Kidney (tissue), 14 donors: ENCODE data around the gene ARID1B. TPM values are rescaled to one million over a fixed set of nuclear protein-coding genes. Genes with fewer than 3 reads are reported as not detected.

Experiments used
- DNase-seq, 5 donors: peaks; one replicate each; pipeline ENCODE4 v3.0.0-alpha.2; 2013 to 2020
- FAIRE-seq: peaks from 2 replicates; lab custom pipeline; 2012; peaks lifted over from hg19 to GRCh38; lab: Jason Lieb, UNC
- H3K27ac ChIP-seq, 2 donors: one replicate each; pipeline ENCODE4 v1.7.0; 2013; ENCODE audit warnings: low read depth in 2 of 2, low read length in 2 of 2, inconsistent platforms in 1 of 2
- H3K27me3 ChIP-seq: one replicate; pipeline ENCODE4 v1.7.1; 2013; ENCODE audit warnings: low read length, inconsistent platforms; ENCODE audit not compliant: control insufficient read depth, insufficient read depth
- H3K36me3 ChIP-seq, 3 donors: one replicate each; pipeline versions ENCODE4 v1.7.0 to v1.7.1; 2013; ENCODE audit warnings: low read length in 3 of 3, control low read depth in 1 of 3, inconsistent platforms in 1 of 3; ENCODE audit not compliant: insufficient read depth in 3 of 3, control insufficient read depth in 2 of 3
- H3K4me1 ChIP-seq, 3 donors: one replicate each; pipeline versions ENCODE4 v1.7.0 to v1.7.1; 2013; ENCODE audit warnings: low read length in 3 of 3, inconsistent platforms in 1 of 3, low read depth in 1 of 3; ENCODE audit not compliant: control insufficient read depth in 2 of 3, insufficient read depth in 2 of 3
- H3K4me3 ChIP-seq, 3 donors: one replicate each; pipeline versions ENCODE4 v1.7.0 to v1.8.1; 2013; ENCODE audit warnings: low read length in 3 of 3, control low read depth in 1 of 3, inconsistent platforms in 1 of 3
- H3K9ac ChIP-seq, 3 donors: one replicate each; pipeline versions ENCODE4 v1.7.0 to v1.7.1; 2013; ENCODE audit warnings: low read length in 3 of 3, control low read depth in 1 of 3, inconsistent platforms in 1 of 3
- H3K9me3 ChIP-seq, 3 donors: one replicate each; pipeline versions ENCODE4 v1.7.0 to v1.7.1; 2013; ENCODE audit warnings: low read length in 3 of 3, control low read depth in 1 of 3, inconsistent platforms in 1 of 3; ENCODE audit not compliant: control insufficient read depth in 2 of 3, insufficient read depth in 1 of 3
- CTCF ChIP-seq: IDR thresholded peaks from 3 replicates; pipeline ENCODE4 v1.5.1; 2012; ENCODE audit warnings: mild to moderate bottlenecking, moderate library complexity, borderline replicate concordance; ENCODE audit not compliant: insufficient read depth; ENCODE audit errors: extremely low read depth
- intact Hi-C: fragments of 100-400 bp; cut with DNase I; formaldehyde crosslinking; loops from one replicate; pipeline ENCODE4 v1.11.1; 2022
- polyA plus RNA-seq: library from polyadenylated mRNA; stranded (reverse); fragments of 350-450 nt; fragmentation: Illumina TruSeq; extraction: RNeasy Lipid Tissue Mini Kit (QIAGEN cat#74804); gene quantifications from one replicate; pipeline ENCODE4 v1.2.3, GENCODE V29; 2014; ENCODE audit warnings: low read depth, low replicate concordance; ENCODE audit not compliant: insufficient read depth
- total RNA-seq: library from RNA; stranded (reverse); fragmentation: NEBNext Ultra II Directional; extraction: Animal tissue kit (Norgen Biotek cat#: 25700); gene quantifications from one replicate; pipeline ENCODE4 v1.2.1, GENCODE V29; 2021
- donor health status: control.
- donor health status: control.
- donor health status: control.
- donor health status: control.
- donor health status: control.
- donor health status: DM: yes; HTN: yes; CAD: no.
- donor health status: Normal renal cell carcinoma (clear cell type).

Gene ARID1B
- total and polyA plus RNA-seq, 2 donors from 2014 or later, result 16.4 to 110 TPM

- intact Hi-C loops, result no loop called here
Observed at GRCh38 chr6:157218371-157219198, 441.4 kb downstream of the ARID1B start.

GRCh38 chr6:157219201-157220200, 442.3 kb downstream of the ARID1B start:
- no peak overlapping the region for H3K9ac ChIP-seq
- H3K9me3 ChIP-seq, result no peaks in the 10 kb centered on the region
- no peaks in the 10 kb centered on the region for H3K36me3 ChIP-seq
- DNase-seq, result peak in 2 of 5 donors; percentile 13 to 53
- H3K27me3 ChIP-seq, result no peaks in the 10 kb centered on the region
- H3K4me1 ChIP-seq, result peaks cover 0 to 5% (median 0%) of the 10 kb centered on the region in 3 donors
- no peak for TF ChIP-seq CTCF
- no peak overlapping the region for H3K4me3 ChIP-seq
- intact Hi-C loops, result loop anchor here (10.0 kb wide), 1 partner anchor 55 kb away; no protein-coding TSS in a partner anchor
- H3K27ac ChIP-seq, result no peak overlapping the region
- no peak for FAIRE-seq

More at GRCh38 chr6:157218371-157219198, 441.4 kb downstream of the ARID1B start:
- H3K27ac ChIP-seq, result no peak overlapping the region
- H3K4me3 ChIP-seq, result no peak overlapping the region
- peaks cover 0 to 5% (median 0%) of the 10 kb centered on the region in 3 donors for H3K4me1 ChIP-seq
- TF ChIP-seq CTCF, result no peak
- H3K36me3 ChIP-seq, result no peaks in the 10 kb centered on the region
- DNase-seq (peak in 2 of 5 donors; percentile 8 to 62), FAIRE-seq (no peak)
- no peak overlapping the region for H3K9ac ChIP-seq
- no peaks in the 10 kb centered on the region for H3K27me3 ChIP-seq
- no peaks in the 10 kb centered on the region for H3K9me3 ChIP-seq

- intact Hi-C loops, result loop anchor here (10.0 kb wide), 1 partner anchor 54 kb away; no protein-coding TSS in a partner anchor
- no peak overlapping the region for H3K27ac ChIP-seq
- H3K9me3 ChIP-seq, result no peaks in the 10 kb centered on the region
- H3K27me3 ChIP-seq, result no peaks in the 10 kb centered on the region
- H3K36me3 ChIP-seq, result no peaks in the 10 kb centered on the region
- H3K4me1 ChIP-seq, result peaks cover 0 to 7% (median 0%) of the 10 kb centered on the region in 3 donors
- peak overlapping the region in 2 of 3 donors; percentile 54 to 61 for H3K4me3 ChIP-seq
- TF ChIP-seq CTCF, result no peak
- DNase-seq (no peak), FAIRE-seq (no peak)
- no peak overlapping the region for H3K9ac ChIP-seq
Observed at GRCh38 chr6:157220485-157220884, 443.3 kb downstream of the ARID1B start.
